GM06990 (cell line): ENCODE measurements around the gene RWDD4.

ENCODE experiments used
- DNase-seq: peaks from one replicate; pipeline ENCODE4 v3.0.0-alpha.2; 2011; ENCODE audit not compliant: insufficient read length; ENCODE audit errors: extremely low read depth
- H3K27me3 ChIP-seq: replicated peaks from 2 replicates; pipeline ENCODE4 v1.6.0; 2011; ENCODE audit warnings: low read length; ENCODE audit not compliant: control insufficient read depth, insufficient read depth
- H3K36me3 ChIP-seq: 2 replicates; pipeline ENCODE4 v1.5.1; 2011; ENCODE audit warnings: low read length; ENCODE audit not compliant: control insufficient read depth, insufficient read depth
- H3K4me3 ChIP-seq: replicated peaks from 2 replicates; pipeline ENCODE4 v1.5.1; 2011; ENCODE audit warnings: low read depth, mild to moderate bottlenecking, control low read depth, low read length
- CTCF ChIP-seq: IDR thresholded peaks from 2 replicates; pipeline ENCODE4 v1.5.1; 2011; ENCODE audit warnings: low read length, control low read depth, mild to moderate bottlenecking, inconsistent platforms; ENCODE audit not compliant: insufficient read depth, poor library complexity, severe bottlenecking

RWDD4 gene

GRCh38 chr4:183620421-183620820 lies 38.6 kb downstream of the RWDD4 start:
- Histone ChIP-seq H3K4me3 (no peak overlapping the region), H3K36me3 (no peaks in the 10 kb centered on the region), H3K27me3 (no peaks in the 10 kb centered on the region)
- no peak for TF ChIP-seq CTCF
- DNase-seq: no peak

GRCh38 chr4:183618681-183619080 lies 40.3 kb downstream of the RWDD4 start:
- no peak for DNase-seq
- no peaks in the 10 kb centered on the region for H3K36me3 ChIP-seq
- no peak for TF ChIP-seq CTCF
- H3K27me3 ChIP-seq: no peaks in the 10 kb centered on the region
- H3K4me3 ChIP-seq: no peak overlapping the region

GRCh38 chr4:183617075-183617474 lies 41.9 kb downstream of the RWDD4 start:
- no peaks in the 10 kb centered on the region for H3K27me3 ChIP-seq
- no peak for TF ChIP-seq CTCF
- DNase-seq: no peak
- H3K4me3 ChIP-seq: no peak overlapping the region
- H3K36me3 ChIP-seq: no peaks in the 10 kb centered on the region

GRCh38 chr4:183612329-183613250 lies 46.4 kb downstream of the RWDD4 start:
- no peak for TF ChIP-seq CTCF
- Histone ChIP-seq H3K4me3 (no peak overlapping the region), H3K27me3 (no peaks in the 10 kb centered on the region), H3K36me3 (no peaks in the 10 kb centered on the region)
- no peak for DNase-seq

GRCh38 chr4:183611210-183611830 lies 47.7 kb downstream of the RWDD4 start:
- no peak for TF ChIP-seq CTCF
- H3K36me3 ChIP-seq: no peaks in the 10 kb centered on the region
- no peaks in the 10 kb centered on the region; the same call in 1 of the 2 replicates for H3K27me3 ChIP-seq
- no peak for DNase-seq
- no peak overlapping the region for H3K4me3 ChIP-seq
